Measurements from ENCODE around the gene AGAP1.

The AGAP1 gene

GRCh38 chr2:235463893-235464292 lies 29.9 kb upstream of the AGAP1 start:
- no peak for TF ChIP-seq POLR2A (IDR thresholded peaks at IDR 0.05; ENCODE audit: low read depth, low read length)
- no peak for TF ChIP-seq POLR2AphosphoS5 (IDR thresholded peaks at IDR 0.05; ENCODE audit: low read depth, low read length)
- no peak for TF ChIP-seq TAF1 (IDR thresholded peaks at IDR 0.05; ENCODE audit: borderline replicate concordance, low read depth, low read length)
- DNase-seq (ENCODE audit: insufficient read length) (no peak), FAIRE-seq (no peak)

GRCh38 chr2:235467588-235467987 lies 26.3 kb upstream of the AGAP1 start:
- DNase-seq (ENCODE audit: insufficient read length) (no peak), FAIRE-seq (no peak)
- TF ChIP-seq TAF1 (IDR thresholded peaks at IDR 0.05; ENCODE audit: borderline replicate concordance, low read depth, low read length) (no peak), POLR2AphosphoS5 (IDR thresholded peaks at IDR 0.05; ENCODE audit: low read depth, low read length) (no peak)

- DNase-seq (ENCODE audit: insufficient read length) (no peak), FAIRE-seq (no peak)
Observed at GRCh38 chr2:235468978-235469655, 24.7 kb upstream of the AGAP1 start.

GRCh38 chr2:235471186-235471747 lies 22.6 kb upstream of the AGAP1 start:
- FAIRE-seq (no peak), DNase-seq (ENCODE audit: insufficient read length) (no peak)

More at GRCh38 chr2:235468978-235469655, 24.7 kb upstream of the AGAP1 start:
- no peak for TF ChIP-seq POLR2A (IDR thresholded peaks at IDR 0.05; ENCODE audit: low read depth, low read length)

GRCh38 chr2:235472443-235472842 lies 21.4 kb upstream of the AGAP1 start:
- TF ChIP-seq TAF1 (IDR thresholded peaks at IDR 0.05; ENCODE audit: borderline replicate concordance, low read depth, low read length) (no peak), POLR2A (IDR thresholded peaks at IDR 0.05; ENCODE audit: low read depth, low read length) (no peak), POLR2AphosphoS5 (IDR thresholded peaks at IDR 0.05; ENCODE audit: low read depth, low read length) (no peak)
- DNase-seq (ENCODE audit: insufficient read length): no peak
- no peak for FAIRE-seq

More at GRCh38 chr2:235471186-235471747, 22.6 kb upstream of the AGAP1 start:
- TF ChIP-seq POLR2AphosphoS5 (IDR thresholded peaks at IDR 0.05; ENCODE audit: low read depth, low read length) (no peak), TAF1 (IDR thresholded peaks at IDR 0.05; ENCODE audit: borderline replicate concordance, low read depth, low read length) (no peak), POLR2A (IDR thresholded peaks at IDR 0.05; ENCODE audit: low read depth, low read length) (no peak)

- FAIRE-seq (no peak), DNase-seq (ENCODE audit: insufficient read length) (no peak)
- TF ChIP-seq POLR2AphosphoS5 (IDR thresholded peaks at IDR 0.05; ENCODE audit: low read depth, low read length) (no peak), TAF1 (IDR thresholded peaks at IDR 0.05; ENCODE audit: borderline replicate concordance, low read depth, low read length) (no peak), POLR2A (IDR thresholded peaks at IDR 0.05; ENCODE audit: low read depth, low read length) (no peak)
Observed at GRCh38 chr2:235478609-235479008, 15.2 kb upstream of the AGAP1 start.

GRCh38 chr2:235479604-235480003 lies 14.2 kb upstream of the AGAP1 start:
- TF ChIP-seq TAF1 (IDR thresholded peaks at IDR 0.05; ENCODE audit: borderline replicate concordance, low read depth, low read length) (no peak), POLR2A (IDR thresholded peaks at IDR 0.05; ENCODE audit: low read depth, low read length) (no peak), POLR2AphosphoS5 (IDR thresholded peaks at IDR 0.05; ENCODE audit: low read depth, low read length) (no peak)
- no peak for DNase-seq (ENCODE audit: insufficient read length)
- FAIRE-seq: no peak

- no peak for FAIRE-seq
- TF ChIP-seq TAF1 (IDR thresholded peaks at IDR 0.05; ENCODE audit: borderline replicate concordance, low read depth, low read length): no peak
- TF ChIP-seq POLR2A (IDR thresholded peaks at IDR 0.05; ENCODE audit: low read depth, low read length): no peak
- no peak for TF ChIP-seq POLR2AphosphoS5 (IDR thresholded peaks at IDR 0.05; ENCODE audit: low read depth, low read length)
- no peak for DNase-seq (ENCODE audit: insufficient read length)
Observed at GRCh38 chr2:235480614-235481013, 13.2 kb upstream of the AGAP1 start.

GRCh38 chr2:235483313-235483712 lies 10.5 kb upstream of the AGAP1 start:
- TF ChIP-seq TAF1 (IDR thresholded peaks at IDR 0.05; ENCODE audit: borderline replicate concordance, low read depth, low read length): no peak
- no peak for TF ChIP-seq POLR2AphosphoS5 (IDR thresholded peaks at IDR 0.05; ENCODE audit: low read depth, low read length)
- FAIRE-seq: no peak
- DNase-seq (ENCODE audit: insufficient read length): no peak

- DNase-seq (ENCODE audit: insufficient read length) (no peak), FAIRE-seq (no peak)
- TF ChIP-seq TAF1 (IDR thresholded peaks at IDR 0.05; ENCODE audit: borderline replicate concordance, low read depth, low read length) (no peak), POLR2A (IDR thresholded peaks at IDR 0.05; ENCODE audit: low read depth, low read length) (no peak), POLR2AphosphoS5 (IDR thresholded peaks at IDR 0.05; ENCODE audit: low read depth, low read length) (no peak)
Observed at GRCh38 chr2:235485362-235485761, 8.5 kb upstream of the AGAP1 start.

- no peak for FAIRE-seq
Observed at GRCh38 chr2:235486729-235487128, 7.1 kb upstream of the AGAP1 start.

GRCh38 chr2:235489897-235490296 lies 3.9 kb upstream of the AGAP1 start:
- FAIRE-seq (no peak), DNase-seq (ENCODE audit: insufficient read length) (no peak)
- TF ChIP-seq POLR2A (IDR thresholded peaks at IDR 0.05; ENCODE audit: low read depth, low read length) (no peak), POLR2AphosphoS5 (IDR thresholded peaks at IDR 0.05; ENCODE audit: low read depth, low read length) (no peak), TAF1 (IDR thresholded peaks at IDR 0.05; ENCODE audit: borderline replicate concordance, low read depth, low read length) (no peak)

More at GRCh38 chr2:235486729-235487128, 7.1 kb upstream of the AGAP1 start:
- no peak for TF ChIP-seq TAF1 (IDR thresholded peaks at IDR 0.05; ENCODE audit: borderline replicate concordance, low read depth, low read length)
- no peak for TF ChIP-seq POLR2AphosphoS5 (IDR thresholded peaks at IDR 0.05; ENCODE audit: low read depth, low read length)
- TF ChIP-seq POLR2A (IDR thresholded peaks at IDR 0.05; ENCODE audit: low read depth, low read length): no peak
- DNase-seq (ENCODE audit: insufficient read length): no peak

Measured in GM12892 (cell line).